Stimulated activated CD8-positive, alpha-beta memory T cell treated with anti-CD3 and anti-CD28 coated beads, Interleukin-12 subunit alpha, Interleukin-12 subunit beta, amount 100 ng/mL, for 24 hours (primary cell): ENCODE data around the gene CENPO.

ENCODE experiments used
- DNase-seq: peaks from one replicate; pipeline ENCODE4 v3.0.0-alpha.2; 2020; ENCODE audit errors: extremely low read depth

Gene CENPO

DNA sequence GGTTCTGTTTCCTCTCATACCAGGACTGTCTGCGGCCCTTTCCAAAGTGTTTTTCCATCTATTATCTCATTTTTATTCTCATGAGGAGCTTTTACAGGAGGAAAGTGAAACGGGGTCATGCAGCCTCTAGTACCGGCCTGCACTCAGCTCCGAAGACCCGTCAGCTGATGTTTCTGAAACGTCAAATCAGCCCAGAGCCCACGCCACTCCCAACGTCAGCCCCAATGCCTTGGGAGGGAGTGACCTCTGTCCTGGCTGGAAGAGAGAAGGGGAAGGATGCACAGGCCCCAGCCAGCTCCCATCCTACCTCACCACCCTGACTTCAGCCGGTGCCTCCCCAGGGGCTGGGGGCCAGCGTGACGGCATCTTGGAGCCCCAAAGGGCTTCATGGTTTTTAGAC, 68.3 kb downstream of the CENPO start:
- no peak for DNase-seq

DNA sequence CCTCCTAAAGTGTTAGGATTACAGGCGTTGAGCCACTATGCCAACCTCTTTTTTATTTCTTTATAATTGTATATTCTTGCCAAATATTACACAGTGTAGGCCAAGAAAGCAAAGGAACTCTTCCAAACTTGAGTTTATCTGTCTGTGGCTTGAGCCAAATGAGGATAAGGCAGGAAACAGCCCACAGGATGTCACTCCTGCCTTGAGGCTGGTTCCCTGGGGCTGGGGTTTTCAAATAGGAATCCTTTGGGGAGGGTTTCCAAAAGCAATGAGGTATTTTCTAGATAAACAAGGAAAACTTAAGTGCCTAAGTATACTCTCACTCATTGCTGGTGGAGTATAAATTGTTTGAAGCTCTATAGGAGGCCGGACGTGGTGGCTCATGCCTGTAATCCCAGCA, 70.4 kb downstream of the CENPO start:
- no peak for DNase-seq

- DNase-seq: no peak
These were observed 73.7 kb downstream of the CENPO start for GRCh38 chr2:24866946-24867345.

DNA sequence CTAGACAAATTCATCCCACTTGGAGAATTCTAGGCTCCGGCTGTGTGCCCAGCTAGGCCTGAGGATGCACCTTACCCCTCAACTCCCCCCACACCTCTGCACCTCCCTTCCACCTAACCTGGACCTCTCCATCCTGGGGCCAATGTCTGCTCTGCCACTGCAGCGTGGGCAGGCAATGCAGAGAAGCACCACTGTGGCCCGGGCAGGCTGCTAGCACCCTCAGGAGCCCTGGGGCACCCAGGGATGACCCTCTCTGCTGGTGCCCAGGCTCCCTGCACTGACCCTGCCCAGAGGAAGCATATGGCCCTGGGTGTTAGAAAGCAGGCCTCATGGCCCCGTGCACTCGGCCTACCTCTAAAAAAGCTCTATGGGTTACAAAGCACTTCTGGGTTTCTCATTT, 77.2 kb downstream of the CENPO start:
- no peak for DNase-seq

DNA sequence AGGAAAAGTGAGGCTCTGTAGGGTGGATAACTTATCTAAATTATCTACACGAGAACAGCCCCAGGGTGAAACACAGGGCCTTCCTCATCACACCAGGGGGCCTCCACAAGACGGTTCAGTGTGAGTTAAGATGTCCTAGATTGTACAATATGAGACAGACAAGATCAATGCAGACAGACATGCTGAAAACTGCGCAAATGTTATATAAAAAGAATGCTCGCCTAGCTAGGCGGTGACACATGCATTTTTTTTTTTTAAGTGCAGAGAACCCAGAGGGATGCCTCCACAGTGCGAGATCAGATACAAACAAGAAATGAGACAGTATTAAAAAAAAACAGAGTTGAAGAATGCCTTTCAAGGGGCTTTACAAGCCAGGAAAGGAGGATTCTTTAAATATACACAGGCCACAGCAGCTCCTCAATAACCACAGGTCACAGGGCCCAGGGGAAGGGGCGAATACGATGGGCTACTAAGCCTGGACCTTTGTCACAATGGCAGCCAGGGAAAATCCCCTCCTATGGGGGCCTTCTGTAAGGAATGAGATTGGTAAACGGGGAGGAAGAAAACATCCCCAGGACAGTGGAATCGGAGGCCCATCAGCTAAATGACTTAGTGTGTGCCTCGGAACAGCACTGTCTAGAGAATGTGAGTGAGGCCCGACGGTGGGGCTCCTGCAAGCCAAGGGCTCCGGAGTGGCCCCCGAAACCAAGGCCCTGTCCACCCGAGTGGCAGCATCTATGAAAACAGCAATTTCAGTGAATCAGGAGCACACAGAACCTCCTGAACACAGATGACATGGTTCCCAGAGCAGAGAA, 77.9 kb downstream of the CENPO start:
- DNase-seq: no peak

DNA sequence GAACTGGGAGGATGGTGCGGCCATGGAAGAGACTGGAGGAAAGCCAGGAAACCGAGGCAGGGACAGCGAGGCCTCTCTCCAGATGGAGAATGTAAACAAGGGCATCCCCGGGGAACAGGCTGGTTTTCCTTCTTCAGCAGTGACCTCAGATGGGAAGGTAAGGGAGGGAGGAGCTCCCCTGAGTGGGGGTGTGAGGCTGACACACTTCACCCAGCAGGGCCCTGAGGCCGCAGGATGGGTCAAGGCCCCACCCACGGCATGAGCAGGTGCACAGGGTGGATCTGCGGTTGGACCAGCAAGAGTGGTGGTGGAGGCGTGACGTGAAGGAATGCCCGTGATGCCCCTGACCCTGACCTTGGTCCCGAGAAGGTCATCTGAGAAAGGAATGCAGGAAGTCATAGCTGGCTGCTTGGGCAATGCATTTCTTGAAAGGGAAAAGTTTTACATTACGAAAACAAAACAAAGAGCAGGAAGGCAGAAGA, 78.7 kb downstream of the CENPO start:
- no peak for DNase-seq
